ENCODE data around the gene LSM8.
"Not testable (repeated sequence)": the region's sequence is repeated elsewhere in the genome, so short reads cannot be mapped to it uniquely, and the experiment has no call there.

The LSM8 gene

DNA sequence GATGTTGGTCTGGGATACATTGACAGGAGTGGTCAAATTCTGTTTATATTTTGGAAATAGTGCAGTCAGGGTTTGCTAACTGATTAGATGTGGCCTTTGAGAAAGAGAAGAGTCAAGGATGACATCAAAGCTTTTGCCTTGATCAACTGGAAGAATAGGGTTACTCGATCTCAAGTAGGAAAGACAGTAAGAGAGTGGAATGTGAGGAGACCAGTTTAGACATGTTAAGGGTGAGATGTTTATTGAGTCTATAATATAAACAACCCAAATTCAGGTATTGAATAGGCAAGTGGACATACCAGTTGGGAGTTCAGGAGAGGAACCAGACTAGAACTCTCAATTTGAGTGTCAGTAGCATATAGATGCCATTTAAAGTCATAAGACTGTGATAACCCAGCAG is 38.6 kb downstream of the LSM8 start:
- TF ChIP-seq, protein P1, sequence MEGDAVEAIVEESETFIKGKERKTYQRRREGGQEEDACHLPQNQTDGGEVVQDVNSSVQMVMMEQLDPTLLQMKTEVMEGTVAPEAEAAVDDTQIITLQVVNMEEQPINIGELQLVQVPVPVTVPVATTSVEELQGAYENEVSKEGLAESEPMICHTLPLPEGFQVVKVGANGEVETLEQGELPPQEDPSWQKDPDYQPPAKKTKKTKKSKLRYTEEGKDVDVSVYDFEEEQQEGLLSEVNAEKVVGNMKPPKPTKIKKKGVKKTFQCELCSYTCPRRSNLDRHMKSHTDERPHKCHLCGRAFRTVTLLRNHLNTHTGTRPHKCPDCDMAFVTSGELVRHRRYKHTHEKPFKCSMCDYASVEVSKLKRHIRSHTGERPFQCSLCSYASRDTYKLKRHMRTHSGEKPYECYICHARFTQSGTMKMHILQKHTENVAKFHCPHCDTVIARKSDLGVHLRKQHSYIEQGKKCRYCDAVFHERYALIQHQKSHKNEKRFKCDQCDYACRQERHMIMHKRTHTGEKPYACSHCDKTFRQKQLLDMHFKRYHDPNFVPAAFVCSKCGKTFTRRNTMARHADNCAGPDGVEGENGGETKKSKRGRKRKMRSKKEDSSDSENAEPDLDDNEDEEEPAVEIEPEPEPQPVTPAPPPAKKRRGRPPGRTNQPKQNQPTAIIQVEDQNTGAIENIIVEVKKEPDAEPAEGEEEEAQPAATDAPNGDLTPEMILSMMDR (IDR thresholded peaks at IDR 0.05; ENCODE audit: extremely low read depth, missing control alignments): no peak
- no peak for DNase-seq (ENCODE audit: low spot score)

DNA sequence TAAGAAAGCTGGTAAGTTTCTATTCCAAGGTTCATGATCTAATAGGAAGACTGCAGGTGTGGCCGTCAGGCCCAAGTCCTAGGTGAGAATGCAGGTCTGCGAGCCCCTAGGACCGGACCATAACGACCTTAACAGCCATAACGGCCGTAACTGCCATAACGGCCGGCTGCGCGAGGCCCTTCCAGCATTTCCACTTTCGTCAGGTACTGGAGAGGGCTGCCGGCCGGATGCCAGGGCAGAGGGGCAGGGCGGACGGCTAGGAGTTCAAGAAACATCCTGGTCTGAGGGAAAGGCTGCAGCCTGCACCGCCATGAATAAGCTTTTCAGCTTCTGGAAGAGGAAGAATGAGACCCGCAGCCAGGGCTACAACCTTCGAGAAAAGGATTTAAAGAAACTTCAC is 40.6 kb downstream of the LSM8 start, which contains the start of gene ANKRD7:
Gene ANKRD7 (plus strand): TSS at position 184 of the 400 bp plus-strand sequence. CDS start 127 bp downstream, at position 311.
- no peak for DNase-seq (ENCODE audit: low spot score)
- TF ChIP-seq, protein P1 (IDR thresholded peaks at IDR 0.05; ENCODE audit: extremely low read depth, missing control alignments): no peak

DNA sequence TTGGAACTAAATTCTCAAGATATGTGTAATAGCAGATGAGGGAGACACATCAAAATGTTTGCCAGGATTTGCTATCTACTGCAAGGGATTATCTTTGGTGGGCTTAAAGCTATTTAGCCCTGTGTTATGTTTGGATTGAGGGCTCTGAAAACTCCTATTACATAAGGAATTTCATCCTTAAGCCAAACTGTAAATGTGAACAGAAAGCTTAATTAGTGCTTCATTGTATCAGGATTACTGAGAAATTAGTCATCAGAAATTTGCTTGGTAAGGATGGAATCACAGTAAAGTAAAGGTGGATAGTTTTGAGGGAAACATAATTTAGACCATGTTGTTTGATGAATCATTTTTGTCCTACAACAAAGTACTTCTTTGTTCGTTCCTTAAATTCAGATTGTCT is 48.9 kb downstream of the LSM8 start:
- TF ChIP-seq, protein P1 (IDR thresholded peaks at IDR 0.05; ENCODE audit: extremely low read depth, missing control alignments): no peak
- no peak for DNase-seq (ENCODE audit: low spot score)

DNA sequence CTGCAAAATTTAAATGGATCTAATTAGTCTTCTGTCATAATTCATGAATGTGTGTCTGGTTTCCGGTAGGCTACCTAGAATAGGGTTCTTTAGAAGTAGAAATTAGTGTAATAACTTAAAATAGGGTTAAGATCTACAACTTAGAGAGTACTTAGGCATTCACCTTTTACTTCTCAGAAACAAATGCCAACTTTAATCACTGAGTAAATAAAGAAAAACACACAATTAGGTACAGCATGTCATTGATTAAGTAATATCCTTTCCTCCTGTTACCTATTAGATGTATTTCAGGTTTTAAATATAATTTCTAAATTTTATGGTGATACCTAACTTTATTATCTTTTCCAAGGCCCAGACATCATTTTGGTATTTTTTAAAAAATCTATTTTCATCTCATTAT is 49.8 kb downstream of the LSM8 start:
- DNase-seq (ENCODE audit: low spot score): no peak

DNA sequence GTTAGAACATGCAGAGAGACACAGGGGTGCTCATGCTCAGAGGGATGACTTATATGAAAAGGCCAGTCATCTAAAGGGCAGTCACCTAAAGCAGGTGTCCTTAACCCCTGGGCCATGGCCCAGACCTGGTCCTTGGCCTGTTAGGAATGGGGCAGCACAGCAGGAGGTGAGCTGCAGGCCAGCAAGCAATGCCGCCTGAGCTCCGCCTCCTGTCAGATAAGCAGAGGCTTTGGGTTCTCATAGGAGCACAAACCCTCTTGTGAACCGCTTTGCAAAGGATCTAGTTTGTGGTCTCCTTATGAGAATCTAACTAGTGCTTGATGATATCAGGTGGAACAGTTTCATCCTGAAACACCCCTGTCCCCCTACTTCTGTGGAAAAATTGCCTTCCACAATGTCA is 55.0 kb downstream of the LSM8 start:
- TF ChIP-seq, protein P1 (IDR thresholded peaks at IDR 0.05; ENCODE audit: extremely low read depth, missing control alignments): no peak
- DNase-seq (ENCODE audit: low spot score): no peak

More for the DNA sequence above, 49.8 kb downstream of the LSM8 start:
- TF ChIP-seq, protein P1 (IDR thresholded peaks at IDR 0.05; ENCODE audit: extremely low read depth, missing control alignments): no peak

DNA sequence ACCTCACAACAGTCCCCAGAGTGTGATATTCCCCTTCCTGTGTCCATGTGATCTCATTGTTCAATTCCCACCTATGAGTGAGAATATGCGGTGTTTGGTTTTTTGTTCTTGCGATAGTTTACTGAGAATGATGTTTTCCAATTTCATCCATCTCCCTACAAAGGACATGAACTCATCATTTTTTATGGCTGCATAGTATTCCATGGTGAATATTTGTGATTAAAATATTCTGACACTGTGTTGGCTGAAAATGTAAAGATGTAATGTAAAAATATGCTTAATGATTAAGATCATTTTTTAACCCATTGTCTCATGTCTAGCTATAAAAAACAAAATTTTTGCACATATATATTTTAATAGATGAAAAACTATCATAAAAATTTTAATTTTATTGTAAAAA is 56.4 kb downstream of the LSM8 start:
- not testable (repeated sequence) for DNase-seq (ENCODE audit: low spot score)
